CD14-positive monocyte (primary cell): ENCODE results near the gene GLB1L2. TPM values are rescaled to one million over a fixed set of nuclear protein-coding genes. Genes with fewer than 3 reads are reported as not detected.

ENCODE experiments used
- DNase-seq, 3 donors: peaks; one replicate each; pipeline ENCODE4 v3.0.0-alpha.2; 2011 to 2022
- H2AFZ ChIP-seq: 2 replicates; pipeline ENCODE4 v1.6.0; 2012; ENCODE audit warnings: mild to moderate bottlenecking, low read depth, low read length, inconsistent platforms; ENCODE audit not compliant: insufficient read depth, poor library complexity, severe bottlenecking
- H3K27ac ChIP-seq, 2 donors: 1 replicate in 1 of 2; 2 replicates in 1 of 2; pipeline ENCODE4 v1.5.1; 2012 to 2013; ENCODE audit warnings: low read length in 2 of 2, control low read depth in 1 of 2, inconsistent platforms in 1 of 2, low read depth in 1 of 2, mild to moderate bottlenecking in 1 of 2
- H3K27me3 ChIP-seq, 2 donors: one replicate each; pipeline versions ENCODE4 v1.6.0 to v1.6.1; 2011 to 2013; ENCODE audit warnings: low read length in 2 of 2; ENCODE audit not compliant: control insufficient read depth in 2 of 2, insufficient read depth in 2 of 2
- H3K36me3 ChIP-seq, 2 donors: replicated peaks in 1 of 2; 1 replicate in 1 of 2; 2 replicates in 1 of 2; pipeline versions ENCODE4 v1.5.1 to v1.6.1; 2012 to 2013; ENCODE audit warnings: low read length in 2 of 2, control low read depth in 1 of 2, inconsistent platforms in 1 of 2, mild to moderate bottlenecking in 1 of 2; ENCODE audit not compliant: insufficient read depth in 2 of 2, control insufficient read depth in 1 of 2
- H3K4me1 ChIP-seq, 2 donors: 1 replicate in 1 of 2; 2 replicates in 1 of 2; pipeline versions ENCODE4 v1.5.1 to v1.6.1; 2012 to 2013; ENCODE audit warnings: low read length in 2 of 2, control low read depth in 1 of 2, inconsistent platforms in 1 of 2, mild to moderate bottlenecking in 1 of 2, moderate library complexity in 1 of 2; ENCODE audit not compliant: insufficient read depth in 2 of 2, control insufficient read depth in 1 of 2
- H3K4me2 ChIP-seq: replicated peaks from 2 replicates; pipeline ENCODE3; 2012; ENCODE audit warnings: low read length, moderate library complexity, mild to moderate bottlenecking; ENCODE audit not compliant: poor library complexity, severe bottlenecking; ENCODE audit errors: extremely low read depth
- H3K4me3 ChIP-seq, 3 experiments: fragments of 200-600 bp in 1 of 3; sonication (generic) in 1 of 3; replicated peaks in 1 of 3; 1 replicate in 2 of 3; 2 replicates in 1 of 3; pipeline ENCODE4 v1.5.1; 2011 to 2013; ENCODE audit warnings: low read length in 3 of 3, mild to moderate bottlenecking in 3 of 3, control low read depth in 2 of 3, low read depth in 2 of 3, inconsistent platforms in 1 of 3, moderate library complexity in 1 of 3
- H3K79me2 ChIP-seq: 2 replicates; pipeline ENCODE4 v1.6.0; 2012; ENCODE audit warnings: mild to moderate bottlenecking, control low read depth, inconsistent platforms, low read length, moderate library complexity; ENCODE audit not compliant: insufficient read depth
- H3K9ac ChIP-seq: 2 replicates; pipeline ENCODE4 v1.6.0; 2017; ENCODE audit warnings: low read length, mild to moderate bottlenecking; ENCODE audit not compliant: insufficient read depth, poor library complexity, severe bottlenecking
- H3K9me3 ChIP-seq, 2 donors: replicated peaks in 1 of 2; 1 replicate in 1 of 2; 2 replicates in 1 of 2; pipeline versions ENCODE4 v1.5.1 to v1.6.1; 2012 to 2013; ENCODE audit warnings: low read length in 2 of 2, control low read depth in 1 of 2; ENCODE audit not compliant: control insufficient read depth in 1 of 2, insufficient read depth in 1 of 2
- H4K20me1 ChIP-seq: 2 replicates; pipeline ENCODE4 v1.6.0; 2012; ENCODE audit warnings: mild to moderate bottlenecking, low read length, control low read depth, moderate library complexity; ENCODE audit not compliant: insufficient read depth
- H3K27ac Mint-ChIP-seq, 7 donors: one replicate each; pipeline ENCODE4 v1.8.0; 2020; ENCODE audit warnings: mild to moderate bottlenecking in 7 of 7, mixed read lengths in 7 of 7, moderate library complexity in 6 of 7, inconsistent platforms in 2 of 7
- H3K27me3 Mint-ChIP-seq, 3 donors: one replicate each; pipeline ENCODE4 v1.8.0; 2021 to 2022; ENCODE audit warnings: low read depth in 3 of 3, mild to moderate bottlenecking in 3 of 3, mixed read lengths in 3 of 3, moderate library complexity in 3 of 3, inconsistent platforms in 1 of 3
- H3K36me3 Mint-ChIP-seq, 2 donors: one replicate each; pipeline ENCODE4 v1.8.0; 2020; ENCODE audit warnings: mixed read lengths in 2 of 2, inconsistent platforms in 1 of 2, mild to moderate bottlenecking in 1 of 2
- H3K4me1 Mint-ChIP-seq: one replicate; pipeline ENCODE4 v1.8.0; 2020; ENCODE audit warnings: mild to moderate bottlenecking, mixed read lengths
- H3K4me3 Mint-ChIP-seq, 2 donors: one replicate each; pipeline ENCODE4 v1.8.0; 2020; ENCODE audit warnings: mild to moderate bottlenecking in 2 of 2, mixed read lengths in 2 of 2, moderate library complexity in 1 of 2
- H3K9me3 Mint-ChIP-seq, 7 donors: one replicate each; pipeline ENCODE4 v1.8.0; 2020 to 2022; ENCODE audit warnings: mixed read lengths in 7 of 7, mild to moderate bottlenecking in 6 of 7, moderate library complexity in 6 of 7, inconsistent platforms in 2 of 7
- CTCF ChIP-seq: fragments of 200-600 bp; IDR thresholded peaks from one replicate; pipeline ENCODE4 v1.8.0; 2022; ENCODE audit warnings: antibody characterized with exemption, mild to moderate bottlenecking
- WGBS: methylation state at CpG from one replicate; pipeline ENCODE4 v1.1.5; 2013; ENCODE audit warnings: missing lambda C conversion rate; ENCODE audit not compliant: insufficient coverage; 5-methylcytosine and 5-hydroxymethylcytosine counted together
- intact Hi-C, 2 donors: fragments of 100-400 bp; cut with micrococcal nuclease; formaldehyde crosslinking; loops; one replicate each; pipeline versions ENCODE4 v1.15.0 to v1.15.1; 2023
- polyA plus RNA-seq, 3 donors: library from polyadenylated mRNA; depleted of rRNA in 1 of 3; unstranded in 2 of 3; stranded (reverse) in 1 of 3; fragments of 300-500 nt in 2 of 3; fragments of >200 nt in 1 of 3; fragmentation: Illumina TruSeq in 2 of 3; gene quantifications; 1 replicate in 2 of 3; 2 replicates in 1 of 3; pipeline ENCODE4 v1.2.3, GENCODE V29; 2012 to 2021

The GLB1L2 gene
- polyA plus RNA-seq, 3 donors: not detected

DNA sequence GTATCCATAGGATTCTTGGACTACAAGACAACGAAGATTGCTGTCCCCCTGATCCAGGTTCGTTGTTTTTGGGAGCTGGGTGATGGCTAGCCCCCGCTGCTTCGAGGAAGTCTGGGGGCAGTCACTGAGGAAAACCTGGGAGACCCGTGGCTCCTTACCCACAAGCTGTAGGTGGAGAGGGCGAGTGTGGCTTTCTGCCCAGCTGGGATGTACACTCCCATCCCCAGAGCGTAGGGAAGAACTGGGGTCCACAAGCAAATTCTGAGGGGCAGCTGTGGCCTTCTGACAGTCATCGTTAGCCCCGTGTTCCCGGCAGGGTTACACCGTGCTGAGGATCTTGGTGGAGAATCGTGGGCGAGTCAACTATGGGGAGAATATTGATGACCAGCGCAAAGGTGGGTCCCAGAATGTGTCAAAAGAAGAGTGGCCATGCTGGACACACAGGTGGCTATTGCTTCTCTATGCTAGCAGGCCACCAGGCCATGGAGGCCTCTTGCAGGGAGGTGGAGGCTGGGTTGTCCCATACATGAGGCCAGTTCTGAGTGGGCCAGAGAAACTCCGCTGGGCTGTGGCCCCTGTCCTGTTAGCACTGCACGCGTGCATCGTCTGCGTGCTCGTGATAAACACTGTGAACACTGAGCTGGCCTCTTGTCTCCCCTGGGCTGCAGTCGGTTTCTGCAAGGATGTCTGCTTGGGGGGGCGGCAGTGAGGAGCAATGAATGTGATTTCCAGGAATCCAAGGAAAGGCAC lies 39.8 kb downstream of the GLB1L2 start:
- Histone ChIP-seq H3K4me3 (no peak overlapping the region), H3K4me2 (no peak overlapping the region), H4K20me1 (no peaks in the 10 kb centered on the region), H3K36me3 (no peaks in the 10 kb centered on the region), H3K9ac (no peak overlapping the region), H3K27me3 (no peaks in the 10 kb centered on the region), H3K27ac (no peak overlapping the region), H3K9me3 (no peaks in the 10 kb centered on the region), H2AFZ (no peak overlapping the region), H3K79me2 (no peaks in the 10 kb centered on the region), H3K4me1 (no peaks in the 10 kb centered on the region)
- no peak for DNase-seq
- H3K4me3 Mint-ChIP-seq: no peak overlapping the region
- TF ChIP-seq CTCF: no peak
- intact Hi-C loops: no loop called here
- H3K4me1 Mint-ChIP-seq: no peaks in the 10 kb centered on the region
- WGBS: 94% methylated on average over 19 of the region's 22 CpGs
- H3K36me3 Mint-ChIP-seq: no peaks in the 10 kb centered on the region
- H3K27me3 Mint-ChIP-seq: peaks cover 0 to 3% (median 3%) of the 10 kb centered on the region in 3 donors
- no peaks in the 10 kb centered on the region for H3K9me3 Mint-ChIP-seq
- H3K27ac Mint-ChIP-seq: no peak overlapping the region

- Histone ChIP-seq H3K9ac (no peak overlapping the region), H3K4me3 (no peak overlapping the region), H3K36me3 (no peaks in the 10 kb centered on the region), H3K79me2 (no peaks in the 10 kb centered on the region), H3K4me1 (no peaks in the 10 kb centered on the region), H3K27me3 (no peaks in the 10 kb centered on the region), H3K4me2 (no peak overlapping the region), H3K9me3 (no peaks in the 10 kb centered on the region), H3K27ac (no peak overlapping the region), H4K20me1 (no peaks in the 10 kb centered on the region), H2AFZ (no peak overlapping the region)
- DNase-seq: no peak
- WGBS: 84% methylated on average over 8 of the region's 10 CpGs
- TF ChIP-seq CTCF: no peak
- no peaks in the 10 kb centered on the region for H3K4me1 Mint-ChIP-seq
- no peak overlapping the region for H3K4me3 Mint-ChIP-seq
- peaks cover 0 to 7% (median 3%) of the 10 kb centered on the region in 3 donors for H3K27me3 Mint-ChIP-seq
- H3K9me3 Mint-ChIP-seq: peaks cover 0 to under 1% (median 0%) of the 10 kb centered on the region in 7 donors
- H3K36me3 Mint-ChIP-seq: no peaks in the 10 kb centered on the region
- intact Hi-C loops: no loop called here
- no peak overlapping the region for H3K27ac Mint-ChIP-seq
These were observed 40.7 kb downstream of the GLB1L2 start for GRCh38 chr11:134372536-134372935.
